ENCODE data around the gene SSUH2.
"Not testable (repeated sequence)": the region's sequence is repeated elsewhere in the genome, so short reads cannot be mapped to it uniquely, and the experiment has no call there.

The SSUH2 gene

DNA sequence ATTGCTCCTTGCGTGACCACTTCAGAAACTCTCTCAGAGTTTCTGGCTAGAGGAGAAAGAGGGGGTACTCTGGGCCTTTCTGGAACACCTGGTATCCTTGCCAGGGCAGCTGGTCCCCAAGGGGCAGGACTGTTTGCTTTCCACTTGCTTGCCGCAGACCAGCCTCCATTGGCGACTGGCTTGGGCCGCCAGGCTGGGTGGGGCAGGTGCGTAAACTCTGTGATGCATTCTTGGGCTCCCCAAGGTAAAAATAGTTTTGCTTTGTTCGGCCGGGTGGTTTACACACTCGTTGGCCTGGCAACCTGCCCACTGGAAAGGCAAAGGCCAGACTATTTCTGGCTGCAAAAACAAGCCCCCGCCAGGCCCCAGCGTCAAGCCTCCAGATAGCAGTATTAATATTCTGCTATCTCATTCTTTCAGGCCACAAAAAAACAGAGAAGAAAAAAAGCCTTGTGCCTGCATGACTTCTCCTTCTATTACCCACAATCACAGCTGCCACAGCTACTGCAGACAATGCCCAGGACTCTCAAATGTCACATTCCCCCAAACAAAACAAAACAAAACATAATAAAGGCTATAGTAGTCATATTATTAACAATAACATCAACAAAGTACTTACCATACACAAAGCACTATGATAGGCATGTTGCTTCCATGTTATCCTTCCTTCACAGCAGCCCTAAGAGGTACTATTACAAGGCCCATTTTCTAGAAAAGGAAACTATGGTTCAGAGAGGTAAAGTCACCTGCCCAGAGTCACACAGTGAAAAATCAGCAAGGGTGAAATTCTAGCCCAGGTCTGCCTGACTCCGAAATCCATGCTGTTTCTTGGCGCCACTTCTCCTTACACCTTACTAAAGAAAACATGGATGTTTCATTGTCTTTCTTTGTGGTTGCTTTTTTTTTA, 14.0 kb upstream of the SSUH2 start:
- no peak for DNase-seq (ENCODE audit: low read depth)

DNA sequence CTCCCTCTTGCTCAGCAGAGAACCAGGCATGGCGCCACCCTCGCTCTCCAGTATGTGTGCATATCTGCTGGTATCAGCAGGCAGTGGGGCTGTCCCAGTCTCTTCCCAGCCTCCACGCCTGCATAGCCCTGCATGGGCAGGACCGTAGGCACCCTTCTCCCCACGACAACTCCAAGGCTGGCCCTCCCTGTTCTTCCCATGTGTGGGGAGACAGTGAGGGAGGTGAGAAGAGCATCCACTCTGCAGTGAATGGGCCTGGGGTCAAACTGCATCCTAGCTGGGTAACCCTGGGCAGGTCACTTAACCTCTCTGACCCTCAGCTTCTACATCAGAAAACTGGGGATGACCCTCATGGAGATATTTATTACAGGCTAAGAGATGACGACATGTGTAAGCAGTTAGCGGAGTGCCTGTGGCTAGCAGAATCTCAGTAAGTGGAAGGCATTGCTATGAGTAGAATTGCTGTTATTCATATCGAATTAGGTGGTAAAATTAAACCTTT, 13.3 kb upstream of the SSUH2 start:
- no peak for DNase-seq (ENCODE audit: low read depth)

DNA sequence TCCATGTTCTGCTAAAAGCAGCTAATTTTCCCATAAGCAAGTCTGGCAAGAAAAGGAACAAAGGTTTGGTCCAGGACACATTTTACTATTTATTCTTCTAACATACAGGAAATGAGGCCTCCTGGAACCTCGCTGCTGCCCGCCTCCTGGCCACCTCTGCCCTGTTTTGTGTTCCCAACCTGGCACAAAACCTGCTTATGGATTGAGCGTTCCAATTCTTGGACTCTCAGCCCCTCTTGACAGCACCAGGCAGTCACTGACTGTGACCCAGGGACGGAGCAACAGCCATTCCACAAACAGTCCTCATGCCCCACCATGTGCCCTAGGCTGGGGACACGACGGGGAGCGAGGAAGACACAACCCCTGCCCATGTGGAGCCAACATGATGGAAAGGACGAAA, 11.6 kb upstream of the SSUH2 start:
- no peak for DNase-seq (ENCODE audit: low read depth)

DNA sequence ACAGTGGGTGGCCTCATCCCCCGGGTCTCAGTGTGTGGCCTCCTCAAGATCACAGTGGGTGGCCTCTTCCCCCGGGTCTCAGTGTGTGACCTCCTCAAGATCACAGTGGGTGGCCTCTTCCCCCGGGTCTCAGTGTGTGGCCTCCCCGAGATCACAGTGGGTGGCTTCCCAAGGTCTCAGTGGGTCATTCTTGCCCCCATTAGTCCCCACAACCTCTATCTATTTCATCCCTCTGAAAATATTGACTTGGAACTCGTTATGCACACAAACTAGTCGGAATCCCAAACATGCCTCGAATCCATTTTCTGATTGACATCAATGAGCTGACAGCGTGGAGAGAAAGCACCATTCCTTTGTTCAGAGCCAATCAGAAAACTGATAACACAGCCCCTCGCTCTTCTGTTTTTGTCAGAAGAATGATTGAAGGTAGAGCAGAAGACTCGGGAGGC, 10.8 kb upstream of the SSUH2 start:
- no peak for DNase-seq (ENCODE audit: low read depth)

DNA sequence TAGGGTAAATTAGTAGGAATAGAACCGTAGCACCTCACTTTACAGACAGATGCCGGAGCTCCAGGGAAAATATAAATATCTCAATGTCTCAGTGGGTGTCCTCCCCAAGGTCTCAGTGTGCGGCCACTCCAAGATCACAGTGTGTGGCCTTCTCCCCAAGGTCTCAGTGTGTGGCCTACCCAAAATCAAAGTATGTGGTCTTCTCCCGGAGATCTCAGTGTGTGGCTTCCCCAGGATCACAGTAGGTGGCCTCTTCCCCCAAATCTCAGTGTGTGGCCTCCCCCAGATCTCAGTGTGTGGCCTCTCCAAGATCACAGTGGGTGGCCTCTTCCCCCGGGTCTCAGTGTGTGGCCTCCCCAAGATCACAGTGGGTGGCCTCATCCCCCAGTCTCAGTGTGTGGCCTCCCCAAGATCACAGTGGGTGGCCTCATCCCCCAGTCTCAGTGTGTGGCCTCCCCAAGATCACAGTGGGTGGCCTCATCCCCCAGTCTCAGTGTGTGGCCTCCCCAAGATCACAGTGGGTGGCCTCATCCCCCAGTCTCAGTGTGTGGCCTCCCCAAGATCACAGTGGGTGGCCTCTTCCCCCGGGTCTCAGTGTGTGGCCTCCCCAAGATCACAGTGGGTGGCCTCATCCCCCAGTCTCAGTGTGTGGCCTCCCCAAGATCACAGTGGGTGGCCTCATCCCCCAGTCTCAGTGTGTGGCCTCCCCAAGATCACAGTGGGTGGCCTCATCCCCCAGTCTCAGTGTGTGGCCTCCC, 10.2 kb upstream of the SSUH2 start:
- DNase-seq (ENCODE audit: low read depth), result not testable (repeated sequence)

DNA sequence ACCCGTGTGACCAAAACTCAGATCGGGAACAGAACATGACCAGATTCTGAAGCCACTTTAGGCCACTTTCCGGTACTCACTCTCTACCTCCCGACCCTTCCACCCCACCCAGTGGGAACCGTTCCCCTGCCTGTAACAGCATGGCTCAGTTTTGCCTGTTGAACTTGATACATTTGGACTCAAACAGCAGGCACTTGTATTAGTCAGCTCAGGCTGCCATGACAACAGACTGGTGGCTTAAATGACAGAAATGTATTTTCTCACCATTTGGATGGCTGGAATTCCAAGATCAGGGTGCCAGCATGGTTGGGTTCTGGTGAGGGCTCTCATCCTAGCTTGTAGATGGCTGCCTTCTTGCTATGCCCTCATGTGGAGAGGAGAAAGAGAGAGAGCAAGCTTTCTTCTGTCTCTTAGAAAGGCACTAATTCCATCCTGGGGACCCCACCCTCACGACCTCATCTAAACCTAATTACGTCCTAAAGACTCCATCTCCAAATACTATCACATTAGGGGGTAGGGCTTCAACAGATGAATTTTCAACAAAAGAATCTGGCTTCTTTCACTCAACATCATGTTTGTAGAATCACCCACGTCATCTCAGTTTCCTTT, 9.3 kb upstream of the SSUH2 start:
- no peak for DNase-seq (ENCODE audit: low read depth)

DNA sequence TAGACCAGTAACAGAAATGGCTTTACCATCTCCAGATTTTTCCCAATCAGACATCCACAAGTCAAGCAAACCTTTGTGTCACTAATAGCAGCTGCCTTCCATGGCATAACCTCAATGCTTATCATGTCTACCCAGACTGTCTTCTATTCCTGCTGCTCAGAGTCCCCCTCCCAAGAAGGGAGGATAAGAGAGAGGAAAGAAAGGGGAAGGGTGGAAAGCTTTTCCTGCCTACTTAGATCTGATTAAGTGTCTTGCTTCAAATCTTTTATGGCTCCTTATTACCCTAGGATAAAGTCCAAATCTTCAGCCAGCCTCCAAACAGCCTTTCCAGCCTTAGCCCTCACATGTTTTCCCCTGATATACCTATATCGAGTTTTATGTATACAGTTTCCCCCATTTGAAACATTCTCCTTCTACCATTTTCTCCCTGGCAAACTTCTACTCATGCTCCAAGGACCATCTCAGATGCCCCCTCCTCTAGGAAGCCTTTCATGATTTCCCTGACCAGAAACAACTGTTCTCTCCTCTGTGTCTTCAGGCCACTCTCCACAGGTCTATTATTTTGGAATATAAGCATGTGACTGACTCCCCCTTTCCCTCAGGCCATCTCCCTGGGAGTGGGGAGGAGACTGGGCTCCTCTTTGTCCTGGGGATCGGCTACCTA, 7.9 kb upstream of the SSUH2 start:
- DNase-seq (ENCODE audit: low read depth), result no peak

DNA sequence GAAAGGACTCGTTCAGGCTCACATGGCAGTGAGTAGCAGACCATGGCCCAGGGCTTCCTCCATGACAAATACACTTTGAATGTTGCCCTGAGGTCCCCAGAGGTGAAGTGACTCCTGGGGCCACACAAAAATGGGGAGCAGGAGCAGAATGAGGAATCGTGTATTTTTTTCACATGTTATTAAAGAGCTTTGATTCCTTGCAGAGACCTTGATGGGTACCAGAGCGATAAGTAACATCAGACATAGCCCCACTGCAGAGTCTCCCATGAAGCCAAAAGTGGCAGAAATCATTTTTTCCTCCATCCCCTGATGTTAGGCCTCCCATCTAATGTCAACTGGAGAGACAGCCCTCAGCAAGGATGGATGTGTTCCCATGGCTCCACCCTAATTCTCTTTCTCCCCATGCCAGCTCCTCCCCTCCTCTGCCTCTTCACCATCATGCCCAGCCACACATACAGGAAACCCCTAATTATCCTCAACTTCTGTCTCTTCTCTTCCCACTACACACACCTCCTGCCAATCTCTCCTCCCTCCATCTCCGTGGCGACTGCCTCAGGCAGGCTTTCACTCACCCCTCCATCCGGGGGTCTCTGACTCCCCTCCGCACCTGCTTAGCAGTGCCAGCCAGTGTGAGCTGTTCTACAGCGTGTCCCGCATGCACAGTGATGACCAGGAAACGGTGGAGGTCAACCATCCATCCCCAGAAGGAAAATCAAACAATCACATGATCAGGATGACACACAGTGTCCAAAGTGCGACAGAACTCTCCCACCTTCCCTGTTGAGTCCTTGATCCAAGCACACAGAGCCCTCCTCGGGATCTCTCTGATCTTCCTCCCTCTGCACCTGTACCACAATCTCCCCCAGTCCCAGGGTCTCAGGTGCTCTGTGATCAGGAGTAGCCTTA, 7.1 kb upstream of the SSUH2 start:
- no peak for DNase-seq (ENCODE audit: low read depth)

DNA sequence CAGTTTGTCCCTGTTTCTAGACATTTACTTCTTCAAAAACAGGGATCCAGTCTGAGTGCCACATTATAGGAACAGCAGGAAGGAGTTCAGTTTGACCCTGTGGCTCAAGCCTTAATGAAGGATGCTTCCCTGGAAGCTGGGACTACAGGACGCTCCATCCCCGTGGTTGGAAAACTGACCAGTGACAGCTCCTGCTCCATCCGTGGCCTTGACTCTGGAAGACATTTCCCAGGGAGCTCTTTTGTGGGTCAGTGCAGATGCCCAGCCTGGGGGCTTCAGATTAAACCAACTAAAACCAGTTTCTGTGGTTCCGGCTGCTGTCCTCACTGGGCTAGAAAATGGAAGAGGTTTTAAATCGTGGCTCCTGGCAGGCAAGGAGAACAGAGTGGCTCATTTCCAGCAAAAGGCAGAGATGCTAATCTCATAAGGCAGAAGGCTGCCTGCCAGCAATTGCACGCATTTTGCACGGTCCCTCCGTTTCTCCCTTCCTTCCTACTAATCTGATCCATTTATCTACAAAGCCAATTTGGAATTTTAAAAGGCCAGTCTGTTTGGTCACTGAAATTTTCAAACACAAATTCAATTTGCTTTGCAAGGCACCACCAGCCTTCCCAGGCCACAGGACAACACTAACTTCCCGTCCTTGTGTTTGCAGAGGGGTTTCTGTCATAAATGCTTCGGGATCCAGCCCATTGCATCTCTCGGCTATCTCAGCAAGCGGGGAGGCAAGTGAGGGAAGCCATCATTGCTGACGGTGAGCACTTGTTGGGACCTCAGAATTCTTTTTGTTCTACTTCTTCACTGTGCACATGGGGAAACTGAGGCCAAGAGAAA, 6.2 kb upstream of the SSUH2 start:
- no peak for DNase-seq (ENCODE audit: low read depth)

DNA sequence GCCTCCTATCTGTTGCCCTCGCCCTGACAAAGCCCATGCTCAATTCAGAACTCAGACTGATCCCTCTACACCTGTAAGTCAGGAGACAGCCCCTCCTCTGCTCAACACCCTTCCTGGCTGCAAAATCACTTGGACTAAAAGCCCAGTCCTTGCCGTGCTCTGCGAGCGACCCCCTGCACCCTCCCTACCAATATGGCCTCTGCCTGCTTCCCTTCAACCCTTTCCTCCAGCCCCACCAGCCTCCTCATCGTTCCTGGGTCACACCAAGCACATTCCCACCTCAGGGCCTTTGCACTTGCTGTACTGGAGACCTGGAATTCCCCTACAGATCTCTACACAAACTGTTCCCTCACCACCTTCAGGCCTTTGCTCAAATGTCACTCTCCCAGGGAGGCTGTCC, 5.2 kb upstream of the SSUH2 start:
- DNase-seq (ENCODE audit: low read depth), result no peak

DNA sequence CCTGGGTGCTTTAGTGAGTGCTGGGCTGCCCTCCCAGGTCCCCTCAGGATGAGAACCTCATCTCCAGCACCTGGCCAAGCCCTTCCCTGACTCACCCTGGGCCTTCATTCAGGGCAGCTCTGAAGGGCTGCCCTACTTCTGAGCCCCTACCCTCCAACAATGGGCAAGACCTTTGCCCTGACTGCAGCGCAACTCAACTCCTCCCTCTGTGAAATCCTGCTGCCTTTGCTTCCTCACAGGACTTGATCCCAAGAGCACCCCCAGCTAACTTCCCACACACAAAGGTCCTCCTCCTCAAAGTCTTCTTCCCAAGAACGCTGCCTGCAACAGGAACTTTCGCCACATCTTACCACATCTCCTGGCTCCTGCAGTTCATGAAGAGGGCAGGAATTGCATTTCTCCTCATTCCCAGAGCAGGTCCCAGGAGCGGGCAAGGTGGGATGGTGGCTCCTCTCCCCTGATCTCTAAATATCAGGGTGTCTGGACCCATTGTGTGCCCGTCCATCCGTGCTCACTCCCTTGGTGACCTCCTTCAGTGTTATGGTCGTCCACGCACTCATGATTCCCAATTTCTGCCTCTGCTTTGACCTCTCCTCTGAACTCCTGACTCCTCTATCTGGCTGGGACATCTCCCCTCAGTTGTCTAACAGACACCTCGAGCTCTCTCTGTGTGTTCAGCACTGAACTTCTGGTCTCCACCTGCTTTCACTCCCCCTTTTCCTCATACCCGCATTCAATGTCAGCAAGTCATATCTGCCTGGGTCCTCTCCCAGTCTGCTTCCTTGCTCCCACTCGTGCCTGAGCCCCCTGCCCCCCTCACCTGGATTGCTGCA, 4.5 kb upstream of the SSUH2 start:
- no peak for DNase-seq (ENCODE audit: low read depth)

DNA sequence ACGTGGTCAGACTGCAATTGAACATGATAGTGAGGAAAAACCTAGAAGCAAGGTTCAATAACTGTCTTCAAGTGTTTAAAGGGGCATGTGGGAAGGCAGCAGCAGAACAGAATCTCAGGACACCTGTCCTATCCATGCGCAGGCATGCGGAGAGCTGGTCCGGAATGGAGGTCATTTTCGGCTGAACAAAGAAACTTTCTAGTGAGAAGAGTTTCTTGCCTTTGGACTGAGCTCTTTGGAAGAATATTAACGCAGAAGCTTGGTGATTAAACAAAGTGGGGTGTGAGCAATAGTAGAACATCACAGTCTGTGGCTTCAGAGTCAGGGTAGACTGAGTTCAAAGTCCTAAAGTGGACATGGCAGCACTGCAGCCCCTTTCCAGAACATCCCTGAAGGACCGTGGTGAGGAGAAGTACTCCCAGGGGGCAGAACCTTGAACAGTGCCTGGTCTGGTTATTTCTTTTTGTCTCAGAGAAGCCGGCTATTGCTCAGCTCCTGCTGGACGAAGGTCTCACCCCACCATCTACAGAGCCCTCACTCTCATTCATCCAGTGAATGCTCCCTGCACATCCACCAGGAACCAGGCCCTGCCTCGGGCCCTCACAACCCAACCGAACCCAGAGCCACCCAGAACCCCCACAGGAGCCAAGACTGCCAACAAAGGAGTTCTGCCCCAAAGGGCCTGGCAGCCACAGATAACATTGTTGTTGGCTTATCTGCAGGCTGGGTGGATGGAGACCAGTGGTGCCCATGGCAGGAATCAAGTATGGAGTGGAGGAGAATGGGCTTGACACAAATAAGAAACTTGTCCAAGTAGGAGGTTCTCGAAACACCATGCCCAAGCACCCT, 2.8 kb upstream of the SSUH2 start:
- DNase-seq (ENCODE audit: low read depth), result no peak

DNA sequence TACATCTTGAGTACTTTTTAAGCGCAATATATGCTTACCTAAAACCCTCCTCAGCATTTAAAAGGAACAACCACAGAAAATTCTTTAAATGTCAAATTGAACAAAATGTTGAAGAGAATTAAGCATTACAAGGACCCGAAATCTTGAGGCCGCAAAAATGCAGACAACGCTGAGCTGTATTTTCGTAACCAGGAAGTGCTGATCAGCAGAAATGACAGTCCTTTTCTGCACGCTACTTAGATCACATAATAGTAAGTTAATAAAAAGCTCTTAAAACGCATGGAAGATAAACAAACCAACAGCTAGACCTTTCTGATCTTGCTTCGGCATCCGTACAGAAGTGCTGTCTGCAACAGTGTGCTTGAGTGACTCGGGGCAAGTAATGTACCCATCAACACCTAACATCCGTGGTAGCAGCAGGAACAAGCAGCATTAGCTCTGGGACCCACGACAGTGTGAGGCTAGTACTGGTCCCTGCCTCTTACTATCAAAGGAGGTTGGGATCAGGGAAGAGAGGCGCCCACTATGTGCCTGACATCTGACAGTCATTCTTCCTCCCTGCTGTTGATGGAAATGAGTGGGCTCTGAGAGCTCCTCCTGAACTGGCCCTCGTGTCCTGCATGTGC, 1.8 kb upstream of the SSUH2 start:
- DNase-seq (ENCODE audit: low read depth), result no peak

DNA sequence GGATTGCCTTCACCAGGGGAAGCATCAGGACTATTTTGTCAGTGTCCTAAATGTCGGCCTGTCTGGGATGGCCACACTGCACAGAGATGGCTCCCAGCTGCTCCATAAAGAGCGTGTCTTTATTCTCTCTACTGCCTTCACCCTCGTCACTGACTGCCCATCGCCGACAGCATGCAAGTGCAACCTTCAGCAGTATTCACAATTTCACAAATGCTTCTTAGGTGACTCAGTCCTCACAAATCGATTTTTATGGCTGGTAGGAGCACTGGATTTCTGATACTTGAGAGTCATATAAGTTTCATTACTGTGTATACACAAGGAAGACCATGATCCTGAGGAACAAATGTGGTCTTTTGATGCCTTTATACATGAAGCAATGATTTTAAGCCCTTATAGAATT, 1.1 kb upstream of the SSUH2 start:
- DNase-seq (ENCODE audit: low read depth), result no peak

DNA sequence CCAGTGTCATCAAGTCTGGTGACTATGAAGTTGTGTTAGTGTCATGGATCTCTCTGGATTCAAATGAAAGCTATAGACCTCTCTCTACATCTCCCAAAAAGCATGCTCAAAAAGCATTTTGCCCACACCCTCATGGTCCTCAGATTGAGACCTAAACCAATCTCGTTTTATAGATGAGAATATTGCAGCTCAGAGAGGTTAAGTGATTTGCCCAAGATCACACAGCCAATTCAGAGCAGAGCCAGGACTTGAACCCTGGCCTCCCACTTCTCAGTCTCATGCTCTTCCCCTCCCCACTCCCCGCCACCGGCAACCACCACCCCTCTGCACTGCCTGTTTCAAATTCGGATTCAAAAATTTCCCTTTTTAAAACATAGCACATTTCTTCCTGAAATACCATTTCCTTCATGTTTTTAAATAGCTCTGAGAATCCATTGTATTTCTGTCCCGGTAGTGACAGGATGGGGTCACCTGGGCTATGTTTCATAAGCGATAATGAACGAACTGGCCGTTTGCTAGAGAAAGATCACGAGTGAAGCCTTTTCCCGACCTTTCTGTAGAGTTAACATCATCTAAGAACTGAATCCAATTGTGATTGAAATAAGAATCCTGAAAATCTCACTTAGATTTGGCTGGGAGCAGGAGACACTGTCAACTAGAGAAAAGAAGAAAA, 769 bp downstream of the SSUH2 start:
- no peak for DNase-seq (ENCODE audit: low read depth)

DNA sequence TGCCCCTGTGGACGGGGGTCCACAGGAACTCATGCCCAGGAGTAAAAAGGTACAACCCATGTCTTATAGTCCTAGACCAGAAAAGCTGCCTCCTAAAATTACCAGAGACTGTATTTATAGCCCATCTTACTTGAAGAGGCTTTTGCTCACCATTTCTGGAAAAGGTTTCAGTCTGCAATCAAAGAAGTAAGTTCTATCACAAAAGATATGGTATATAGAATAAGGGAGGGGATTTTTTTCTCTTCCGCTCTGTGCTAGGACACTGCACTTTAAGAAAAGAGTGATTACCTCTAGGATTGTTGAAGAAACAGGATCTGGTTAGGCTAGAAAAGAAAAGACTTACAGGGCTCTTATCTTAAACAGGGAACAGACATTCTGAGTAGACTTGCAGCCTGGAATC, 2.6 kb downstream of the SSUH2 start:
- DNase-seq (ENCODE audit: low read depth), result no peak

DNA sequence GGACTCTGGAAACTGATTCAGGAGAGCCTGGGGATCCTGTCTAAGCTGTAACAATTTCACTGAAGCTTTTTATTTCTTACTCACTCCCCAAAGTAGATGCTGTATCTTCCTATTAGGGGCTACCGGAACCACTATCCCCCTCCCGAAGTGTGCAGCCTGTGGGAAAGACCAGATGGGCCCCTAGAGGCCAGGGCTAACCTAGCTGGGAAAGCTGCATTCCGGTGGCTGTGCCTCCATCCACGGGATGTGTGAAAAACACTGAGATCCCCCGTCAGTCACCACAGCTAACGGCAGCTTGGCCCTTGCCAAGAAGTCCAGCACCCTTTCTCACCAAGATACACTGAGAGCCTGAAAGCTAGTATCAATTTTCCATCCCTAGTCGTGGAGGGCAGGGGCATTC, 3.1 kb downstream of the SSUH2 start:
- no peak for DNase-seq (ENCODE audit: low read depth)
